HG02642 (cell line): ENCODE results near the gene PTPRN2.

ENCODE experiments used
- ATAC-seq: cut with Tn5 transposase; IDR thresholded peaks from one replicate; pipeline ENCODE4 v1.9.1; 2021; ENCODE audit warnings: mild to moderate bottlenecking; ENCODE audit not compliant: unreplicated experiment, poor library complexity

The PTPRN2 gene

DNA sequence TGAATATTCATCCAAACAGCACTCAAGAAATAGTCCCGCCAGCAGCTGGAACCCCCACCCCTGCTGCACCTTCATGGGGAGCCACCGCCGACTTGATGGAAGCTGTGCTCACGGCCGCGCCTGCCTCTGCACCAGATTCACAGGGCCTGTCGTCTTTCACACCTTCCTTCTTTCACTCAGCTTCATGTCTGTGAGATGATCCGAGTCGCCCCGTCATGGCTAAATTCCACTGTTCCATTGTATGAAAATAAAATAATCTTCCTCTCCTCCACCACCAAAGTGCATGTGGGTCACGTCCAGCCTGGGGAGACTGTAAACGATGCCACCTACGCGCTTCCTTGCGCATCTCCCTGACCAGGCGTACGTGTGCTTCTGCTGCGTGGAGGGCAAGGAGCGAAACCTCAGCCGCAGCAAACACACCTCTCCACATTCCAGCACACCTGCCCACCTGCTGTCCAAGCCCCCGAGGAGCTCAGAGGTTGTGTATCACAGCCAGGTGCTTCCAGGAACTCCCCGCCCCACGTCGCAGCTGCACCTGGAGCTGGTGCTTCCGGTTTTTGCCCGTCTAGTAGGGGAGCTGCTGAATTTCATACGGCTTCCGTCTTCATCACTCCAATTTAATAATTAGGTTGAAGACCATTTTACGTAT is 137.0 kb downstream of the PTPRN2 start:
- ATAC-seq = no peak

DNA sequence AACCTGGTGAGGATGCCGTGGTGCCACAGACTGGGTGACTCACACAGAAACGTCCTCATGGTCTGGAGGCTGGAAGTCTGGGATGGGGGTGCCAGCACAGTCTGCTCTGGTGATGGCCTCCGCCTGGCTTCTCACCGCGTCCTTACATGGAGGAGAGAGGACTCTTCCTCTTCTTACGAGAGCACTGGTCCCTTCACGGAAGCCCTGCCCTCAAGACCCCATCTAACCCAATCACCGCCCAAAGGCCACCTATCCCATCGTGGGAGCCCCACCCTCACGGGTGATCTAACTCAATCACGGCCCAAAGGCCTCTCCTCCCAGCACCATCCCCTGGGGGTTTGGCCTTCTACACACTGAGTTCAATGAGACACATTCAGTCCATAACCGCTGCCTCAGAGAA is 137.7 kb downstream of the PTPRN2 start:
- no peak for ATAC-seq

DNA sequence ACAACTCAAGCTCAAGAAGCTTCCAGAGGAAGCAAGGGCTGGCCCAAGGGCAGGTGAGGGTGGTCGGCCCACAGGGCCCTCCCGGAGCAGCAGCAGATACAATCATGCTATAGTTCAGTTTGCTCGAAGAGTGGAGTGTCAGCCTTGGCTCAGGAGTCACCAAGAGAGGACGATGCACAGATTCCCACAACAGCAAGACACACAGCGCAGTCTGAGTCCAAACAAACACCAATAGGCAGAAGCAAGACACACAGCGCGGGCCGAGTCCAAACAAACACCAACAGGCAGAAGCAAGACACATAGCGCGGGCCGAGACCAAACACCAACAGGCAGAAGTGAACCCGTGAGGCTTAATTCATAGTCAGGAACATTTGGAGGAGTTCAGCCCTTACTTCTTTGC is 138.4 kb downstream of the PTPRN2 start:
- no peak for ATAC-seq

DNA sequence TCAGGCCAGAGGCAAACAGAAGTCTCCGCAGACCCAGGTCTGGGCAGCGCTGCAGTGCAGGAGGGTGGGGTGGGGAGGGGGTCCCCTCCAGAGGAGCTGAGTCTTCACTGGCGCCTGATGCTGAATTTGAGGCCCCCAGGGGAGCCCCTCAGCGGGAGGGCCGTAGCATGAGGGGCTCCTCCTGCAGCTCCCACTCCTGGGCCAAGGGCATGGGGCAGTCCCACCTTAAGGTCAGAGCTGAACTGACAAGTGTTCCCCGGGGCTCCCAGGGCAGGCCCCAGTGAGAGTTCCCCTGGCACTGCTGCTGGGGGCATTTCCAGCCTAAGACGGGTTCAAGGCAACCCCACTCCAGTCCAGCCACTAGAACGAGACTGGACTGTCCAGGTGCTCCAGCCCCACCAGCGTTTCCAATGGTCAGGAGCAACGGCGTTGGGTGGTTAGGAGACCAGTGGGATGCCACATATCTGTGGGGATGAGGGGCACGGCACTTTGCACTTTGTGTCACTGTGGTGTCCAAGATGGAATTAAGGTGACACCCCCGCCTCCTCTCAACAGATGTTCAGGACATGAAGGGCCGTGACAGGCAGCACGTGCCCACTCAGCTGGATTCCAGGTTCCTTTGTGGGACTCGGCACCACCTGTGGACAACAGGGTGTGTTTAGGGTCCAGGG is 139.1 kb downstream of the PTPRN2 start:
- ATAC-seq = no peak

DNA sequence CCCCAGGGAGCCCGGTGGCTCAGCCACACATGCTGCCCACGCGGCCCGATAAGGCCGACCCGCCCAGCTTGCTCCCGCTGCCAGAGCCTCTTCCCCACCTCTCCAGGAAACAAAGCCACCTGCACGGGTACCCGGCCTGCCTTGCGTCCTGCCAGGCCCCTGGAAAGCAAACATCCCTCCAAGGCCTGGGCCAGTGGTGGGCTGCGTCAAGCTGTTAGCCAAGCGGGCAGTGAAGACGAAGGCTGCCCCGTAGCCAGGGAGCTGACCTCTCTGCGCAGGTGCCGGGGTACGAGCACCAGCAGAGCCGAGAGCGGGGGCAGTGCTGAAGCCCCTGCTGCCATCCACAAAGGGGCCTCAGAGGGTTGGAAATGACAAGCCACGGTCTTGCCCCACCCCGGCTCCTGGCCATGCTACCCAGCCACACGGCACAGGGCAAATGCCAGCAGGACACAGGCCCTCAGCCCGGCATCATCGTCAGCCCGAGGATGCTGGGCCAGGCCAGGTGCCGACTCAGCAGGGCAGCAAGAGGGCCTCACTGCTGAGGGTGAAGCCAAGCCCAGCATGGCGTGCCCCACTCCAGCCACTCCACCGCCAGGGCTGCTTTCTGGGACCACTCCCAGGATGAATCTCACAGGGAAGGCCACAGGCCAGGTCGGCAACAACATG is 140.0 kb downstream of the PTPRN2 start:
- no peak for ATAC-seq

DNA sequence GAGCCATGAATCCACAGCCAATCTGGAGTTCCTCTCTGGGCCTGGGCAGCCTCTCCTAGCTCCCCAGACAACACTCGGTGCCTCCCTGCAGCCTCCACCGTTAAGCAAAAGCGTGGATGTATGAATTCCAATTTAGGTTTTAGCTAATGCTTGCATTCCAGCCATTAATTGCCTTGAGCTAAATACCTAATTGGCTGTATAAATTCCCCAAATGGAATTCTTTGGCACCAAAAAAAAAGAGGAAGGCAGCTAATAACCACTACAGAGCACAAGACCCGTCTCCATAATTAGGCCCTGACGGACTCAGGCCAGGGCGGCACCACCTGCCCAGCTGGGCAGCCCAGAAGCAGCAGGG is 140.5 kb downstream of the PTPRN2 start:
- ATAC-seq = no peak

DNA sequence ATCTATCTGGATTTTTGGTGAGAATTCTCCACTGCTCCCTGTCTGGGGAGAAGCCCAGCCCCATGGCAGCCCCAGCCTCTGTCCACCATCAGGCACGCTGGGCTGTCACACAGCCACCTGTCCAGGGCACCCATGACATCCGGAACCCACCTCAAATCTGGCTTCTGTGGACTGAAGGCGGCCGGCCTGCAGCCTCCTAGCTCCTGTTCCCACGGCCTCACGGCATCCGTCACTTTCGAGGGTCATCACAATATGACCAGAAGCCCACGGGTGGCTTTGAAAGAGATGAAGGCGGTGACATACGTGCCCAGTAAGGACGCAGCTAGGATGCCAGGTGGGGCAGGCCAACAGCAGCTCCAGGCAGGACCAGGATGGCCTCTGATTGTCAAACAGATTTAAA is 140.9 kb downstream of the PTPRN2 start:
- no peak for ATAC-seq

DNA sequence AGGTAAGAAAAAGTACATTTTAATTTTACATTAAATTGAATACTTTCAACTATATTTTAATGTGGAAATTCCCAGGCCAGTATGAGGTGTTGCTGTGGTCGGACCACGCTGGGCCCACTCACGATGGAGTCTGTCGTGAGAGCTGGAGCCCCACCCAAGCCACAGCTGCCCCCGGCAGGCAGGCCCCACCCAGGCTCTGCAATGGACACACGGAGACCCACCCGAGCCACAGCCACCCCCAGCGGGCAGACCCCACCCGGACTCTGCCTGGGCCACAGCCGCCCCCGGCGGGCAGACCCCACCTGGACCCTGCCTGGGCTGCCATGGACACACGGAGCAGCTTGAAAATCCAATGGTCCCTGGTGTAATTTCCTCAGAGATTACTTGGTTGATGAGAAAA is 141.3 kb downstream of the PTPRN2 start:
- ATAC-seq = no peak

DNA sequence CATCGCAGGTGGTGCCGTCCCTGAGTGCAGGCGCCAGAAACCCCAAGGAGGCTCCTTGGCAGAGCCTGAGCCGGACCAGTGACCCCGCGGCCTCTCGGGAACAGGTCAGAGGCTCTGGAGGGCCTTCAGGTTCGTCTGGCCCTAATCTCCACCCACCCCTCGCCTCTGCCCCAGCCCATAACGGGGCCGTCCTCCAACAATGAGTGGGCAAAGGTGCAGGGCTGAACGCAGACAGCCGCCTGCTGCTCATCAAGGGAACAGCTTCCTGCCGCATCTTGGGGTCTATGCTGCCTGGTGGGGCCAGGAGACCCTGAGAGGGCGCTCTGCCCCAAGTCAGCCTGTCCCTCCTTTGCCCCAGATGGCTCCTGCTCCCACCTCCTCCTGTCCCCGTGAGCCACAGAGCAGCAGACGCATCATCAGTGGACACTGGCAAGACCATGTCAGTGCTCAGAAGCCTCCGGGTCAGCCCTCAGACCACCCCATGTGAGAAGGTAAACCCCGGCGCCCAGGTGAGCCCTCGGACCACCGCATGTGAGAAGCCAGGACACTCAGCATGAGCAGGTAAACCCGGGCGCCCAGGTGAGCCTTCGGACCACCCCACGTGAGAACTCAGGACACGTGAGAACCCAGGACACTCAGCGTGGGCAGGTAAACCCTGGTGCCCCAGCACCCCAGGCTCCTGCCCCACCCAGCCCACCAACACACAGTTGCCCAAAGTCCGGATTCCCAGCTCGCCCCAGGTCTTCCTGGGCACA is 142.0 kb downstream of the PTPRN2 start:
- ATAC-seq = no peak

DNA sequence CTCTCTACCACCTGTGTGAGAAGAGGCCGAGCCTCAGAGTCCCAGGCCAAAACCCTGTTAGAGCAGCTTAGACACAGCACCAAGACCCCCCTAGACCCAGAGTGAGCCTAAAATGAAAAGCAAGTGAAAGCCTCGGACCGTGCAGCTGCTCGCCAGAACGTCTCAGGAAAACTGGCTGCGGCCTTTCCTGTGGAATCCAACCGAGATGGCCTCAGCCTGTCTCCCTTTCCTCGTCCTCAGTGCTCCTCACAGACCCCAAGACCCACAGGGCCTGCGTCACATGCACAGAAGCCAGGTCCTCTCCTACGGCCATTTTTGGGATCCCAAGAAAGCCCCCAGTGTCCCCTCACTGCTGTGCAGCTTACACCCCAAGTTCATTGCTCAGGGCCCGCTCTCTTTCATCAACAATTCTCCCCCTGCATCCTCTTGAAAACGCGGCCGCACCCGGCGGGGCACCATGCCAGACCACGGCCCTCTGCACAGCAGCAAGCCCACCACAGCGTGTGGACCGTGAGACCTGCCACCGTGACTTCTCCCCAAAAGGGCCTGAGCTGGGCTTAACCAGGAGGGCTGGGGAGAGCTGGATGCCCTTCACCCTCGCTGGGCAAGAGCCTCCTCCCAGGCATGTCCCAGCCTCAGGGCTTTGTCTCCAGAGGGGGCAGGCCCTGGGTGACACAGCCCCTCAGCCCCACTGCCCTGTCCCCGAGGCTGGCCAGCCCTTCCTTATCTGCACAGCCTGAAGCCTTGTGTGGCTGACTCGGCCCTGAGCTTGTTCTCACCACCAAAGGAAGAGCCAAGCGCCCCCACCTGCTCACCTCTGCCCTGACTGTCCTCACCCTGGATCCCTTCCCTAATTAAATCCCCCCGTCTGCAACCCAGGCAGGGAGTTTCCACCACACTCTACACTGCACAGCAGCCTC is 142.9 kb downstream of the PTPRN2 start:
- no peak for ATAC-seq

DNA sequence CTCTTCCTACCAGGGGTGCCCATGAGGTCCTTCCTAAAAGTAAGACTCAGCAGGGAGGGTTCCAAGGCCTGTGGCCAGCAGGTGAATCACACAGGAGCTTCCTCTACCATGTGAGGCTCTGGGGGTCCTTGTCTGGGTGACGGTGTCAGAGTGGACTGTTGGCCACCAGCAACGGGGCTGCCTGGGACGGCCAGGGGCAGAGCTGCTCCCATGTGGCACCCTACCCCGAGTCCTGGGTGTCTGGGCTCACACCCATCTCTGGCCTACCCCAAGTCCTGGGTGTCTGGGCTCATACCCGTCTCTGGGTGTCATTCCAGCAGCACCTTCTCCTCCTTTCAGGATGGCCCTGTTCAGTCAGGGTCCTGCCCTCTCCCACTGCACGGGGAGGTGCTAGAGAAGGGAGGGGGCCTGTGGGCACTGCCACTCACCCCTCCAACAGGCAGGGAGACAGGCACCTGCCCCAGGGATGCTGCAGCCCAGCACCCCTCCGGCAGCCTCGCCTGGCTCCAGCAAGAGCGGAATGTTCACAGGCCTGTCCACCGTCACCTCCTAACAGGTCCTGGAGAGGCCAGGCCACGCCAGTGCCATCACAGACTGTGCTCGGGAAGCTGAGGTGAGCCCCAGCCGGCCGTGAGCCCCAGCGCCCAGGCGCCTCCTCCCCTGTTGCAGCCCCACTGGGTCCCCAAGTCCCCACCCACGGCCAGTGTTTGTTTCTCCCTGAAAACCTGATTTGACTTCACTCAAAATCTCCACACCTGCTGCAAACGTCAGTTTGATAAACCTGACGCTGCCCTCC is 143.7 kb downstream of the PTPRN2 start:
- ATAC-seq = no peak

DNA sequence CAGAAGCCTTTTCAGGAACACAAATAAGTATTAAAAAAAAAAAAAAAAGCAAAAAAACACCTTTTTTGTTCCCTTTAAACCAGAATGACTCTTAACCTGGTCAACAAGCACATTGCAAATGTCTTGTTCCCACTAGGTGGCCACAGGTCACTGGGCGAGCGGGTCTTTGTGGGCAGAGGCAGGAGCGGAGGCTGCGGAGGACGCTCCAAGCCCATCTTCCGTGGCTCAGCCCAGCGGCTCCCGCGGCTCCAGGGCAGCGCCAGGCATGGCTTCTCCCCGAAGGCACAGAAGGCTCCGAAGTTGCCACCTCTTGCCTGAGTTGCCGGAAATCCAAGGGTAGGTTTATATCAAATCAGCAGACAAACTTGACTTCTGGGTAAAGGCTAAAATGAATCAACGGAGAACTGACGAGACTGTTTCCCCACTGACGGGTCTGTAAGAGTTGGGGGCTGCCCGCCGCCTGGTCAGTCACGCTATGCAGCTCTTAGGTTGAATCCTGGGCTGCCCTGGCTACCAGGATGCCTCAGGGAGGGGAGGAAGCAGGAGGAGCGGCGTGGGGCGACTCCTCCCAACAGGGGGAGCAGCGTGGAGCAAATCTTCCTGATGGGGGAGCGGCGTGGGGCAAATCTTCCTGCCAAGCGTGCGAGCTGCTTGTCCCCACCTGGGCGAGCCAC is 144.5 kb downstream of the PTPRN2 start:
- no peak for ATAC-seq

DNA sequence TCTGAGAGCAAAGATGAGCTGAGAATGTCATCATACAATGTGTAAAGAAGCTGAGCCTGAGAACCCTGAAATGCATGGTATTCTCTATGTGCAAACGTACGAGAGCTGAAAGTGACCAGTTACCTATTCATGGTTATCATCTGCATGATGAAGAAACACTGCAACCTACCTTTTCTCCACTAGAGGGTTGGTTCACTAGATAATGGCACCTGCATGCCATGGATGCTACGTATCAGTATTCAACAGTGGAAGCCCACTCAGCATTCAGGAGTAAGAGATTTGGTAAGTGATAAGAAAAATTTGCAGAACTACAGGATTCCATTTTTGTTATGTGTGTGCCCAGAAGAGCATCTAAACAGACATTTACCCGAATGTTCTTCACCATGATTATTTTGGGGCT is 145.4 kb downstream of the PTPRN2 start:
- no peak for ATAC-seq

DNA sequence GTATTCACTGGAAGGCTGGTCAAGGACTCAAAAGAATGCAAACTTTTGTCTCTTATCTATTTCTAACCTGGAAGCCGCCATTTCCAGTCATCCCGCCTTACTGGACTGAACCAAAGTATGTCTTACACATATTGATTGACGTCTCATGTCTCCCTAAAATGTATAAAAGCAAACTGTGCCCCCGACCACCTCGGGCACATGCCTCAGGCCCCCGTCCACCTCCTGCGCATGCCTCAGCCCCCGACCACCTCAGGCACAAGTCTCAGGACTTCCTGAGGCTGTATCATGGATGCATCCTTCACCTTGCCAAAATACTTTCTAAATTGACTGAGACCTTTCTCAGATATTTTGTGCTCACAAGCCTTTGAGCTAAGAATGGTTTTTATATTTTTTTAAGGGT is 148.6 kb downstream of the PTPRN2 start:
- no peak for ATAC-seq

DNA sequence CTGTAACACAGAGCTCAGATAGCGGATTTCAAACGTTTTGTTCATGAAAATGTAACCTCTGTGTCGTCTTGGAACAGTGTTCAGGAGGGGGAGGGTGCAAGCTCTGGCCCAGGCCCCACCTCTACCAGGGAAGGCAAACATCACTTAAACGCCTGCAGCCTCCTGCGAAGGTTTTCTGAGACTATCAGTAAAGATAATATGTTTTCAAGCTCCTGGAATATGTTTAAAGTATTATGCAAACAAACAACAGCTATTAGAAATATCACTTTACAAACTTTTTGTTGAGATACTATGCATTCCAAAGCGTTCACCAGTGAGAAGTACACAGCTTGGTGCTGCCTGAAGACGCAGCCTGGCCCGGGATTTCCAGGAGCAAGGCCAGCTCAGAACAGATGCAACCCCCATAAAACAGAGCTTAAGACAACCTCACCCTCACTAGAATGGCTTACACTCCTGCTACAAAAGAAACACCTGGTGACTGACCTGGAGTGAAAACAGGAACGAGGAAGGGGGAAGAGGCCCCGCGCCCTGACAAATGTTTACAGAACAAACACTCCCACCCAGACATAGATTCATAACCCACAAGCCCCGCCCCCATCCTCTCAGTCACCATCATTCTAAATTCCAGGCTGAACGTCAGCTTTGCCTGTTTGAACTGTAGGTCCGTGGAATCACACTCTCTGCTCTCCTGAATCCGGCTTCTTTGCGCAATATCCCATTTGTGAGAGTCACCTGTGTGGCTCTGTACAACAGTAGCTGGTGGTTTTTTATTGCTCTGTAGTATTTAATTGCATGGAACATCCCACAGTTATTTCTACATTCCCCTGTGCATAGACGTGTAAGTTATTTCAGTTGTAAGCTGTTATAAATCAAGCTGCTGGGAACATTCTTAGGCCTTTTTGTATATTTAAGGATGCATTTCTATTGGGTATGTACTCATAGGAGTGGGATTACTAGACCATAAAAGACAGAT is 155.0 kb downstream of the PTPRN2 start:
- ATAC-seq = no peak

DNA sequence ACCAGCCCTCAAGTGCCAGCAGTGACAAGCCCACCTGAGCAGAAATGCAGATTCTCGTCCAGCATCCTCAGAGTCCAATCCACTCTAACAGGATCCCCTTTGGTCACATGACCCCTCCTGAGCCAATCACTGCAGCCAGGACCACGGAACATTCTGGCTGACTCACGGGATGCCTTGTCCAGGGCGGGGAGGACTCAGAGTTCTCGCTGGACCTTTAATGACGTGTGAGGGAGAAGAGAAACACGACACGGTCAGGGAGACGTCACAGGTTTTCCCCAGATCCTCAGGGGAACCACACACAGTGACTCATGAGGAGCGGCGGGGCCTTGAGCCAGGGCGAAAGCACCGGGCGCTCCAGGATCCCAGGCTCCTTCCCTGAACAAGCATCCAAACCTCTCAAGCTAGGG is 155.7 kb downstream of the PTPRN2 start:
- no peak for ATAC-seq

DNA sequence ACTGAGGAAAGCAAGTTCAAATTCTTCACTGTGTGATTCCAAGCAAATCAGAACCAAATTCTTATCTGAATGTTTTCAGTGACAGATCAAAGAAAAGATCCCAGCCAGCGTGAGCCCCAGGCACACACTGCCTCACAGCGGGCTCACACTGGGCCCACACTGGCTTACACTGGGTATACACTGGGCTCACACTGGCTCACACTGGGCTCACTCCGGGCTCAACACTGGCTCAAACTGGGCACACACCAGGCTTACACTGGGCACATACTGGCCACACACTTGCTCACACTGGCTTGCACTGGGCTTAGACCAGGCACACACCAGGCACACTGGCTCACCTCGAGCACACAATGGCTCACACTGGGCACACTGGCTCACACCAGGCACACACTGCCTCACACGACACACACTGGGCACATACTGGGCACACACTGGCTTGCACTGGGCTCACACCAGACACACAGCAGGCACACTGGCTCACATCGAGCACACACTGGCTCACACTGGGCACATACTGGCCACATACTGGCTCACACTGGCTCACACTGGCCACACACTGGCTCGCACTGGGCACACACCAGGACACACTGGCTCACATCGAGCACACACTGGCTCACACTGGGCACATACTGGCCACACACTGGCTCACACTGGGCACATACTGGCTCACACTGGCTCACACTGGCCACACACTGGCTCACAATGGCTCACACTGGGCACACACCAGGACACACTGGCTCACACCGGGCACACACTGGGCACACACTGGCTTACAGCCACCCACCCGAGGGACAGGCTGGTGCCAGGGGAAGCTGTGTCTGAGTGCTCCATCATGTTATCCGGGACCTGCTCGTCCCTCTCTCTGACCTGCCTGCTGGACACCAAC is 156.3 kb downstream of the PTPRN2 start:
- no peak for ATAC-seq
